HEK293 (cell line): Measurements from ENCODE around the gene GPS1.

ENCODE experiments used
- CTCF ChIA-PET: fragments of 350-600 bp; formaldehyde crosslinking; extraction: SDS; loops from one replicate; lab custom pipeline; 2021; ENCODE audit warnings: antibody characterized with exemption; lab: Yijun Ruan, JAX
- POLR2A ChIA-PET: fragments of 300-600 bp; formaldehyde crosslinking; extraction: SDS; loops from one replicate; lab custom pipeline; 2020; ENCODE audit warnings: antibody characterized with exemption, inconsistent platforms; lab: Yijun Ruan, JAX
- H3K27ac ChIP-seq: fragments of 200-500 bp; sonication (Bioruptor generic); 2 replicates; pipeline ENCODE4 v1.5.1; 2014; ENCODE audit warnings: low read depth, low read length, control low read depth, inconsistent platforms; ENCODE audit errors: extremely low read depth
- H3K36me3 ChIP-seq, 2 experiments: fragments of 200-500 bp in 1 of 2; sonication (Bioruptor generic) in 1 of 2; 1 replicate in 1 of 2; 2 replicates in 1 of 2; pipeline ENCODE4 v1.5.1; 2014 to 2017; ENCODE audit warnings: inconsistent platforms in 2 of 2, low read length in 2 of 2; ENCODE audit not compliant: control insufficient read depth in 2 of 2, insufficient read depth in 1 of 2
- H3K4me1 ChIP-seq: fragments of 200-500 bp; sonication (Bioruptor generic); 2 replicates; pipeline ENCODE4 v1.5.1; 2014; ENCODE audit warnings: mild to moderate bottlenecking, low read length, inconsistent platforms; ENCODE audit not compliant: control insufficient read depth, insufficient read depth
- H3K4me3 ChIP-seq: 2 replicates; pipeline ENCODE4 v1.5.1; 2011; ENCODE audit warnings: low read depth, mild to moderate bottlenecking, control low read depth, low read length, moderate library complexity
- H3K9me3 ChIP-seq: fragments of 200-500 bp; sonication (Bioruptor generic); 2 replicates; pipeline ENCODE4 v1.5.1; 2014; ENCODE audit warnings: low read depth, low read length, inconsistent platforms; ENCODE audit not compliant: control insufficient read depth, insufficient read depth
- GLIS2 ChIP-seq: fragments of 450-650 bp; formaldehyde crosslinking; IDR thresholded peaks from 2 replicates; pipeline ENCODE4 v1.5.1; 2016; ENCODE audit warnings: missing biosample characterization, missing genetic modification characterization
- KLF10 ChIP-seq: fragments of 450-650 bp; IDR thresholded peaks from 2 replicates; pipeline ENCODE4 v1.5.1; 2018; ENCODE audit warnings: missing biosample characterization, mild to moderate bottlenecking, missing genetic modification characterization
- MEIS1 ChIP-seq: sonication (generic); formaldehyde crosslinking; IDR thresholded peaks from 2 replicates; pipeline ENCODE4 v1.8.1; 2022; ENCODE audit warnings: missing genetic modification reagents, mild to moderate bottlenecking, borderline replicate concordance
- SALL2 ChIP-seq: fragments of 450-650 bp; formaldehyde crosslinking; IDR thresholded peaks from 2 replicates; pipeline ENCODE4 v1.5.0; 2017; ENCODE audit warnings: missing biosample characterization, mild to moderate bottlenecking, missing genetic modification characterization, borderline replicate concordance
- SP3 ChIP-seq: fragments of 450-650 bp; formaldehyde crosslinking; IDR thresholded peaks from 2 replicates; pipeline ENCODE4 v1.5.1; 2016; ENCODE audit warnings: missing biosample characterization, missing genetic modification characterization
- YY1 ChIP-seq: fragments of 450-650 bp; formaldehyde crosslinking; IDR thresholded peaks from 2 replicates; pipeline ENCODE4 v1.5.1; 2018; ENCODE audit warnings: missing biosample characterization, missing genetic modification characterization
- ZBTB17 ChIP-seq: fragments of 450-650 bp; formaldehyde crosslinking; IDR thresholded peaks from 2 replicates; pipeline ENCODE4 v1.5.1; 2016; ENCODE audit warnings: missing biosample characterization, missing genetic modification characterization
- ZFP41 ChIP-seq: fragments of 450-650 bp; formaldehyde crosslinking; IDR thresholded peaks from 2 replicates; pipeline ENCODE4 v1.5.1; 2016; ENCODE audit warnings: missing biosample characterization, missing genetic modification characterization, borderline replicate concordance
- ZIC2 ChIP-seq: fragments of 450-650 bp; formaldehyde crosslinking; IDR thresholded peaks from 2 replicates; pipeline ENCODE4 v1.5.1; 2016; ENCODE audit warnings: missing biosample characterization, missing genetic modification characterization
- ZNF140 ChIP-seq: fragments of 450-650 bp; formaldehyde crosslinking; IDR thresholded peaks from 2 replicates; pipeline ENCODE4 v1.5.1; 2016; ENCODE audit warnings: missing biosample characterization, missing genetic modification characterization
- ZNF174 ChIP-seq: fragments of 450-650 bp; formaldehyde crosslinking; IDR thresholded peaks from 2 replicates; pipeline ENCODE4 v1.5.0; 2017; ENCODE audit warnings: missing biosample characterization, mild to moderate bottlenecking, missing genetic modification characterization
- ZNF175 ChIP-seq: fragments of 450-650 bp; formaldehyde crosslinking; IDR thresholded peaks from 2 replicates; pipeline ENCODE4 v1.5.1; 2016; ENCODE audit warnings: missing biosample characterization, missing genetic modification characterization
- ZNF202 ChIP-seq: fragments of 450-650 bp; formaldehyde crosslinking; IDR thresholded peaks from 2 replicates; pipeline ENCODE4 v1.5.1; 2016; ENCODE audit warnings: missing biosample characterization, missing genetic modification characterization, borderline replicate concordance
- ZNF24 ChIP-seq: fragments of 450-650 bp; formaldehyde crosslinking; IDR thresholded peaks from 2 replicates; pipeline ENCODE4 v1.5.1; 2016; ENCODE audit warnings: missing biosample characterization, missing genetic modification characterization
- ZNF335 ChIP-seq: fragments of 450-650 bp; formaldehyde crosslinking; conservative IDR thresholded peaks from 2 replicates; pipeline ENCODE4 v1.5.1; 2016; ENCODE audit warnings: missing biosample characterization, missing genetic modification characterization
- ZNF341 ChIP-seq: fragments of 450-650 bp; formaldehyde crosslinking; IDR thresholded peaks from 2 replicates; pipeline ENCODE4; 2016; ENCODE audit warnings: low read depth, missing biosample characterization, missing genetic modification characterization
- ZNF350 ChIP-seq: fragments of 450-650 bp; formaldehyde crosslinking; IDR thresholded peaks from 2 replicates; pipeline ENCODE4 v1.5.0; 2017; ENCODE audit warnings: missing biosample characterization, mild to moderate bottlenecking, missing genetic modification characterization
- ZNF394 ChIP-seq: fragments of 450-650 bp; formaldehyde crosslinking; IDR thresholded peaks from 2 replicates; pipeline ENCODE4 v1.5.1; 2016; ENCODE audit warnings: missing biosample characterization, missing genetic modification characterization, mild to moderate bottlenecking, moderate library complexity, borderline replicate concordance
- ZNF423 ChIP-seq: fragments of 450-650 bp; formaldehyde crosslinking; IDR thresholded peaks from 2 replicates; pipeline ENCODE4 v1.5.1; 2016; ENCODE audit warnings: missing biosample characterization, missing genetic modification characterization
- ZNF426 ChIP-seq: fragments of 450-650 bp; formaldehyde crosslinking; IDR thresholded peaks from 2 replicates; pipeline ENCODE4 v1.5.1; 2017; ENCODE audit warnings: missing biosample characterization, missing genetic modification characterization, mild to moderate bottlenecking, inconsistent platforms, moderate library complexity
- ZNF514 ChIP-seq: fragments of 450-650 bp; formaldehyde crosslinking; IDR thresholded peaks from 2 replicates; pipeline ENCODE4 v1.5.1; 2016; ENCODE audit warnings: missing biosample characterization, missing genetic modification characterization
- ZNF626 ChIP-seq: fragments of 450-650 bp; sonication (Bioruptor Pico); formaldehyde crosslinking; IDR thresholded peaks from 2 replicates; pipeline ENCODE4 v1.5.1; 2018; ENCODE audit warnings: missing biosample characterization, missing genetic modification characterization, inconsistent platforms
- ZNF677 ChIP-seq: fragments of 450-650 bp; IDR thresholded peaks from 2 replicates; pipeline ENCODE4 v1.5.0; 2018; ENCODE audit warnings: missing biosample characterization, mild to moderate bottlenecking, missing genetic modification characterization, moderate library complexity
- ZNF791 ChIP-seq: fragments of 450-650 bp; formaldehyde crosslinking; IDR thresholded peaks from 2 replicates; pipeline ENCODE4 v1.5.1; 2016; ENCODE audit warnings: missing biosample characterization, missing genetic modification characterization
- ZNF843 ChIP-seq: fragments of 450-650 bp; formaldehyde crosslinking; IDR thresholded peaks from 2 replicates; pipeline ENCODE4 v1.5.1; 2016; ENCODE audit warnings: missing biosample characterization, missing genetic modification characterization
- TF ChIP-seq, protein P1 (sequence below): fragments of 450-650 bp; IDR thresholded peaks from 2 replicates; pipeline ENCODE4 v1.5.1; 2018; ENCODE audit warnings: missing biosample characterization, mild to moderate bottlenecking, missing genetic modification characterization
- TF ChIP-seq, protein P2 (sequence below): fragments of 450-650 bp; formaldehyde crosslinking; IDR thresholded peaks from 2 replicates; pipeline ENCODE4 v1.5.1; 2017; ENCODE audit warnings: missing biosample characterization, missing genetic modification characterization
- TF ChIP-seq, protein P3 (sequence below): fragments of 450-650 bp; formaldehyde crosslinking; IDR thresholded peaks from 2 replicates; pipeline ENCODE4 v1.5.1; 2016; ENCODE audit warnings: missing biosample characterization, missing genetic modification characterization
- TF ChIP-seq, protein P4 (sequence below): fragments of 450-650 bp; formaldehyde crosslinking; IDR thresholded peaks from 2 replicates; pipeline ENCODE4 v1.5.1; 2016; ENCODE audit warnings: missing biosample characterization, missing genetic modification characterization

Gene GPS1

DNA sequence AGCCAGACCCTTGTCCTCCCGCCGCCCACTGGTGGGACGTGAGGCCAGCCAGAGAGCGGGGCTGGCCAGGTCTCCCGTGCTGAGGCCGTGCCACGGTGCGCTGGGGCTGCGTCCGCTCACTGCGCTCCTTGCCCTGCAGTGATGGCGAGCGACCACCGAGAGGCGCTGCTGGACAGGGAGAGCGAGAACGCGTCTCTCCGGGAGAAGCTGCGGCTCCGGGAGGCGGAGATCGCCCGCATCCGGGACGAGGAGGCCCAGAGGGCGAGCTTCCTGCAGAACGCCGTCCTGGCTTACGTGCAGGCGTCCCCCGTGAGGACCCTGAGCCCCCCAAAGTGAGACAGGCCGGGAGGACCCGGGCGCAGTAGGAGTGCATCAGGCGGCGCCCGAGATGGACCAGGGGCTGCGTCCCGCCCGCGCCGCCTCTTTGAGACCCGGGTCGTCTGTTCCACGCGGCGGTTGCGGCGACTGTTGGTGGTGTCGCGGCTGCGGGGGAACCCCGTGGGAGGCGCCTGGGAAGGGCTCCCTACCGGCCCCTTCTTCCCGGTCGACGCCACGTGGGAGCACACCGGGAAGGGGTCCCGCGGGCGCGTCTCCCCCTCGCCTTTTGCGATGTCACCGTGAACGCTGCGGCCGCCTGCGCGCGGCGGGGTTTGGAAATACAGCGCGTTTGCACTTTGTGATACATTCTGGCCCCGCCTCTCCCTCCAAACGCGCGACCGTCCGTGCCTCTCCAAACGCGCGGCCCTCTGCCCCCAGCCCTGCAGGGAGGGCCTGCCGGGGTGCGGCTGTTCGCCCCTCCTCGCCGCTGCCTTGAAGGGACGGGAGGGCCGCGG is 21.0 kb upstream of the GPS1 start:
- H3K36me3 ChIP-seq = peaks cover 0 to 68% of the 10 kb centered on the region in 2 experiments; a peak in 2 of 3 replicates
- H3K4me3 ChIP-seq = peak overlapping the region; percentile 38
- CTCF ChIA-PET = interaction anchor here (0.5 to 3.6 kb wide), 37 partner anchors 7 to 904 kb away, joined by 3 to 35 read pairs (median 3); partner anchors contain the start of genes CENPX, DCXR, LRRC45 and MAFG
- POLR2A ChIA-PET = interaction anchor here (0.8 to 6.0 kb wide), 17 partner anchors 9 to 318 kb away, joined by 3 to 56 read pairs (median 5); partner anchors contain the start of genes CENPX, GPS1, LRRC45 and RFNG
- H3K9me3 ChIP-seq = no peaks in the 10 kb centered on the region
- H3K4me1 ChIP-seq = peaks cover 2% of the 10 kb centered on the region; the same call in 1 of the 2 replicates
- H3K27ac ChIP-seq = peak overlapping the region; percentile 93
- TF ChIP-seq ZNF426 (no peak), YY1 (tag by site-specific recombination) (0 out of 2 replicates have a peak, but pooled peaks have one; percentile 7), ZNF394 (tag by site-specific recombination) (peak; percentile 98), KLF10 (peak; percentile 66; the same call in 1 of the 2 replicates), SALL2 (tag by site-specific recombination) (no peak), ZNF677 (tag by site-specific recombination) (no peak), ZNF626 (tag by site-specific recombination) (no peak), SP3 (tag by site-specific recombination) (peak; percentile 66), ZNF24 (tag by site-specific recombination) (peak; percentile 30; the same call in 1 of the 2 replicates), ZNF202 (tag by site-specific recombination) (no peak), ZNF175 (tag by site-specific recombination) (no peak), ZNF335 (tag by site-specific recombination) (peak; percentile 96), ZNF423 (tag by site-specific recombination) (peak; percentile 46; the same call in 1 of the 2 replicates), ZBTB17 (tag by site-specific recombination) (peak; percentile 68; the same call in 1 of the 2 replicates), ZIC2 (tag by site-specific recombination) (peak; percentile 69), ZNF174 (tag by site-specific recombination) (no peak), ZNF514 (tag by site-specific recombination) (no peak), GLIS2 (tag by site-specific recombination) (peak; percentile 95), ZNF350 (tag by site-specific recombination) (no peak), MEIS1 (CRISPR knock-in tag) (no peak), ZNF791 (no peak), ZNF341 (tag by site-specific recombination) (peak; percentile 53), ZFP41 (tag by site-specific recombination) (no peak), ZNF843 (tag by site-specific recombination) (peak; percentile 40; the same call in 1 of the 2 replicates), ZNF140 (no peak)
- TF ChIP-seq, protein P1, sequence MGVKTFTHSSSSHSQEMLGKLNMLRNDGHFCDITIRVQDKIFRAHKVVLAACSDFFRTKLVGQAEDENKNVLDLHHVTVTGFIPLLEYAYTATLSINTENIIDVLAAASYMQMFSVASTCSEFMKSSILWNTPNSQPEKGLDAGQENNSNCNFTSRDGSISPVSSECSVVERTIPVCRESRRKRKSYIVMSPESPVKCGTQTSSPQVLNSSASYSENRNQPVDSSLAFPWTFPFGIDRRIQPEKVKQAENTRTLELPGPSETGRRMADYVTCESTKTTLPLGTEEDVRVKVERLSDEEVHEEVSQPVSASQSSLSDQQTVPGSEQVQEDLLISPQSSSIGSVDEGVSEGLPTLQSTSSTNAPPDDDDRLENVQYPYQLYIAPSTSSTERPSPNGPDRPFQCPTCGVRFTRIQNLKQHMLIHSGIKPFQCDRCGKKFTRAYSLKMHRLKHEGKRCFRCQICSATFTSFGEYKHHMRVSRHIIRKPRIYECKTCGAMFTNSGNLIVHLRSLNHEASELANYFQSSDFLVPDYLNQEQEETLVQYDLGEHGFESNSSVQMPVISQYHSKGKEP (tag by site-specific recombination) = no peak
- TF ChIP-seq, protein P2, sequence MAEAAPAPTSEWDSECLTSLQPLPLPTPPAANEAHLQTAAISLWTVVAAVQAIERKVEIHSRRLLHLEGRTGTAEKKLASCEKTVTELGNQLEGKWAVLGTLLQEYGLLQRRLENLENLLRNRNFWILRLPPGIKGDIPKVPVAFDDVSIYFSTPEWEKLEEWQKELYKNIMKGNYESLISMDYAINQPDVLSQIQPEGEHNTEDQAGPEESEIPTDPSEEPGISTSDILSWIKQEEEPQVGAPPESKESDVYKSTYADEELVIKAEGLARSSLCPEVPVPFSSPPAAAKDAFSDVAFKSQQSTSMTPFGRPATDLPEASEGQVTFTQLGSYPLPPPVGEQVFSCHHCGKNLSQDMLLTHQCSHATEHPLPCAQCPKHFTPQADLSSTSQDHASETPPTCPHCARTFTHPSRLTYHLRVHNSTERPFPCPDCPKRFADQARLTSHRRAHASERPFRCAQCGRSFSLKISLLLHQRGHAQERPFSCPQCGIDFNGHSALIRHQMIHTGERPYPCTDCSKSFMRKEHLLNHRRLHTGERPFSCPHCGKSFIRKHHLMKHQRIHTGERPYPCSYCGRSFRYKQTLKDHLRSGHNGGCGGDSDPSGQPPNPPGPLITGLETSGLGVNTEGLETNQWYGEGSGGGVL = peak; percentile 12; the same call in 1 of the 2 replicates
- TF ChIP-seq, protein P3, sequence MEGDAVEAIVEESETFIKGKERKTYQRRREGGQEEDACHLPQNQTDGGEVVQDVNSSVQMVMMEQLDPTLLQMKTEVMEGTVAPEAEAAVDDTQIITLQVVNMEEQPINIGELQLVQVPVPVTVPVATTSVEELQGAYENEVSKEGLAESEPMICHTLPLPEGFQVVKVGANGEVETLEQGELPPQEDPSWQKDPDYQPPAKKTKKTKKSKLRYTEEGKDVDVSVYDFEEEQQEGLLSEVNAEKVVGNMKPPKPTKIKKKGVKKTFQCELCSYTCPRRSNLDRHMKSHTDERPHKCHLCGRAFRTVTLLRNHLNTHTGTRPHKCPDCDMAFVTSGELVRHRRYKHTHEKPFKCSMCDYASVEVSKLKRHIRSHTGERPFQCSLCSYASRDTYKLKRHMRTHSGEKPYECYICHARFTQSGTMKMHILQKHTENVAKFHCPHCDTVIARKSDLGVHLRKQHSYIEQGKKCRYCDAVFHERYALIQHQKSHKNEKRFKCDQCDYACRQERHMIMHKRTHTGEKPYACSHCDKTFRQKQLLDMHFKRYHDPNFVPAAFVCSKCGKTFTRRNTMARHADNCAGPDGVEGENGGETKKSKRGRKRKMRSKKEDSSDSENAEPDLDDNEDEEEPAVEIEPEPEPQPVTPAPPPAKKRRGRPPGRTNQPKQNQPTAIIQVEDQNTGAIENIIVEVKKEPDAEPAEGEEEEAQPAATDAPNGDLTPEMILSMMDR (tag by site-specific recombination) = peak; percentile 99
- TF ChIP-seq, protein P4, sequence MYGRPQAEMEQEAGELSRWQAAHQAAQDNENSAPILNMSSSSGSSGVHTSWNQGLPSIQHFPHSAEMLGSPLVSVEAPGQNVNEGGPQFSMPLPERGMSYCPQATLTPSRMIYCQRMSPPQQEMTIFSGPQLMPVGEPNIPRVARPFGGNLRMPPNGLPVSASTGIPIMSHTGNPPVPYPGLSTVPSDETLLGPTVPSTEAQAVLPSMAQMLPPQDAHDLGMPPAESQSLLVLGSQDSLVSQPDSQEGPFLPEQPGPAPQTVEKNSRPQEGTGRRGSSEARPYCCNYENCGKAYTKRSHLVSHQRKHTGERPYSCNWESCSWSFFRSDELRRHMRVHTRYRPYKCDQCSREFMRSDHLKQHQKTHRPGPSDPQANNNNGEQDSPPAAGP (tag by site-specific recombination) = peak; percentile 74
